ENCODE data around the gene METTL1.
"Not testable (repeated sequence)": the region's sequence is repeated elsewhere in the genome, so short reads cannot be mapped to it uniquely, and the experiment has no call there.

METTL1 gene

DNA sequence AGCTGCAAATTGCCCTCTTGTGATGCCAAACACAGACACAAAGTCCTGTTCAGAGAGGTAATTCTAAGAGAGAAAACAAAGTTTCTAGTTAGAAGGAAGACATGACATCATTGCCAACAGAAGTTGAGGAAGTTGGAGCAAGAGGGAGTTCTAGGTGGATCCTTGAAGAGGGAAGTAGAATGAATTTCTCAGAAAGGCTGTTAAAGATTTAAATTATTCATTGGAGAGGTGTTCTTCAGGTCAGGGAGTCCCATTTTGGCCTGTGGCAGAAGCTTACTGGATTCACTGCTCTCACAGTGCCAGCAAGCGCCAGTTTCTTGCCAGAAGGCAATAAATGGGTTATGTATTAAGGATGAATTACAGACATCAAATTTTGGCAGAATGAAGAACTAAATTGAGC lies 26.0 kb upstream of the METTL1 start:
- no peak for DNase-seq (ENCODE audit: low read depth in 2 of 2)

DNA sequence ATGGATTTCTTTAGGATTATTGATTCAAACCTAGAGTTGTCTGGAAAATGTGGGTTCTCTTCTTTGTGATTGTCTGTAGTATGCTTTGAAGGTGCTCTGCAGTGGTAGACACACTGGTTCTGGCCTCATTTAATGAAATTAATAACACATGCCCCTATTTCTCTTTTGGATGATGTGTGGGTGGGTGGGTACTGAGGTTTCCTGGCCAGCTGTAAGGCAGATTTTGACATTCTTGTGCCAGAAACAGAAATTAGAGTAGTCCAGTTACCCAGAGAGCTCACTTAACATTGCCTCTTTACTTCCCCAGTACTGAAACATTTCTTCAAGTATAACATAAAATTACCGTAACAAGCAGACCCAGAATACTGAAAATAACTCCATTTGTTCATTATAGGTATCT lies 25.1 kb upstream of the METTL1 start:
- no peak for DNase-seq (ENCODE audit: low read depth in 2 of 2)

DNA sequence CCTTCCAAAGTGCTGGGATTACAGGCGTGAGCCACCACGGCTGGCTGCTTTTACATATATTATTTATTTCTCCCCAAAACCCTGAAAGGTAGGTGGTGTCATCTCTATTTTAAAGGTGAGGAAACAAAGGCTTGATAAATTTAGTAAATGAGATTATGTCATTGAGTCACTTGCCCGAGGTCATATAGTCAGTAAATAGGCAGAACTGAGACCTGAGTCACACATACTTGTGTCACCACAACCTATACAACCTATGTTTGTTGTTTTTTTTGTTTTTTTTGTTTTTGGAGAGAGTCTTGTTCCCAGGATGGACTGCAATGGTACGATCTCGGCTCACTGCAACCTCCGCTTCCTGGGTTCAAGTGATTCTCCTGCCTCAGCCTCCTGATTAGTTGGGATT lies 23.4 kb upstream of the METTL1 start:
- no peak for DNase-seq (ENCODE audit: low read depth in 2 of 2)

DNA sequence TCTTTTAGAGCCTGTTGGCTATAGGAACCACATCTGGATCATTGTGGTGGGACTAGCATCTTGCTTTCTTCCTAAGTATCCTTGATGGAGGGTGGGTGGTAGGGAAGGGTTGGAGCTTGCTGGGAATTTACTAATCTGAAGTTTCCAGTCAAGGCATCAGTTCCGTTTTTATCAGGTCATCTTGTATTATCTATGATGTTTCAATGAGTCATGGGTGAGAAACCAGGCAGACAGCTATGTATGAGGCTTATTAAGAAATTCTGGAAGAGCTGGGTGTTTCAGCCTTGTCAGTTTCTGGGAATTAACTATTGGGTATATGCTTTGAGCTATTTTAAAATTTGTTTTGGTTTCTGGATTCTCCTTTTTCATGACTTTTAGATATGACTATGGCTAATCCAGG lies 22.0 kb upstream of the METTL1 start:
- DNase-seq (ENCODE audit: low read depth in 2 of 2): no peak

DNA sequence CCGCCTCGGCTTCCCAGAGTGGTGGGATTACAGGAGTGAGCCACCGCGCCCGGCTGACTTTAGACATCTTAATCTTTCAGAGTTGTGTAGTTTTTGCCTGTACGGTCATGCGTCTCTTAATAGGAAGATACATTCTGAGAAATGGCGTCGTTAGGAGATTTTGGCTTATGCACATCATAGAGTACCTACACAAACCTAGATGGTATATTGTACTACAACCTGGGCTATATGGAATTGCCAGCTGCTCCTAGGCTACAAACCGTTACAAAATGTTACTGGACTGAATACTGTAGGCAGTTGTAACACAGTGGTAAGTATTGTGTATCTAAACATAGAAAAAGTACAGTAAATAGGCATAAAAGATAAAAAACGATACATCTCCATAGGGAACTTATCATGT lies 12.0 kb upstream of the METTL1 start:
- DNase-seq (ENCODE audit: low read depth in 2 of 2): no peak

DNA sequence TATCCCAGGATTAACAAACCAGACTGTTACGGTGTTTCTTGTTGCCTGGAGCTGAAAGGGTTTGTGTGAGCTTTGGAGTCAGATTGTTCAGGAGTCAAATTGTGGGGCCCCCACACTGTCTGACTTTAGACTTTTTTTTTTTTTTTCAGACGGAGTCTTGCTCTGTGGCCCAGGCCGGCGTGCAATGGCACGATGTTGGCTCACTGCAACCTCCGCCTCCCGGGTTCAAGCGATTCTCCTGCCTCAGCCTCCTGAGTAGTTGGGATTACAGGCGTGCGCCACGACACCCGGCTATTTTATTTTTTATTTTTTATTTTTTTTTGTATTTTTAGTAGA lies 11.5 kb upstream of the METTL1 start:
- no peak for DNase-seq (ENCODE audit: low read depth in 2 of 2)

DNA sequence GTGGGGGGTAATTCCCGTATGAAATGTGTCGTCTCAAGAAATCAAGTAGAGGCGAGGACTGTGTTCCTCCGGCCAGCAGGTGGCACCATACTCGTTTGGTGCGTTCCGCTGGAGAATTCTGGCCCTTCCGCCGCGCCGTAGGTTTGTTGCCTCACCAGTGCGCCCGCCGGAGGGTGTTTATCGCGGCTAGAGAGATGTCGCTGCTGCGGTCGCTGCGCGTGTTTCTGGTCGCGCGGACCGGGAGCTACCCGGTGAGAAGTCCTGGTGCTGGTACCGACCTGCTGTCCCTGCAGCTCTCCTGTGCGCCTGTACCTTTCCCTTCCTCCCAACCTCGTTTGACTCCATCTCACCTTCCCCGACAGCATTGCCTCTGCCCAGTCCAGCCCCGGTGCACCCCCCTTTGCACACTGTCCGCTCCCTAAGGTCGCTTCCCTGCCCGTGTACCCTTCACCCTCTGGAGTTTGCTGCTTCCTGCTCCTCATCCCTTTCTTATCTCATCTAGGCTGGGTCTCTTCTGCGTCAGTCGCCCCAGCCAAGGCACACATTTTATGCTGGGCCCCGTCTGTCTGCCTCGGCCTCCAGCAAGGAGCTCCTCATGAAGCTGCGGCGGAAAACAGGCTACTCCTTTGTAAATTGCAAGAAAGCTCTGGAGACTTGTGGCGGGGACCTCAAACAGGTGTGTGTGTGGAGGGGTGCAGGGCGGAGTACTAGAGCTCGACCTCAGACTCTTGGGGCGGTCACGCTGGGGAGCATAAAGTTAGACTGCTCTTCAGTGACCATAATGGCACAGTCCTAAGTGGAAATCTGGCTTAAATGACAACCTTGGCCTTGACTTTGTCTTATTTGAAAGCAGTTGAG lies 10.9 kb upstream of the METTL1 start, which contains the start of gene TSFM:
TSFM (plus strand) TSS at position 180 of the 858 bp plus-strand sequence; CDS start at position 195, 15 bp downstream.
- peak; percentile 88 to 91 for DNase-seq (ENCODE audit: low read depth in 2 of 2)

DNA sequence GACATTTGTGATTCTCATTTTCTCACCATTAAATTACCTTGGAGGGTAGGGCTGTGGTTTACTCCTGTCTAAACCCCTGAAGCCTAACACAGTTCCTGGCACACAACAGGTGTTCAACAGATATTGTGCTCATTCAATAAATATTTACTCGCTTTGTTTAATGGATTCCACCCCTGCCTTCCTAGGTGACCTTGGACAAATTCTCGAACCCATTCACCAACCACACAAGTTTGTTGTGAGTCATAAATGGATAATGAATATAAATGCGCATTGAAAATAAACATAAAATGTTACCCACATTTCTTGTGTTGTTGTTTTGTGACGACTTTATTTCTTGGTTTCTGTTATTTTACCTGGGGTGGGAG lies 10.3 kb upstream of the METTL1 start:
- no peak for DNase-seq (ENCODE audit: low read depth in 2 of 2)

DNA sequence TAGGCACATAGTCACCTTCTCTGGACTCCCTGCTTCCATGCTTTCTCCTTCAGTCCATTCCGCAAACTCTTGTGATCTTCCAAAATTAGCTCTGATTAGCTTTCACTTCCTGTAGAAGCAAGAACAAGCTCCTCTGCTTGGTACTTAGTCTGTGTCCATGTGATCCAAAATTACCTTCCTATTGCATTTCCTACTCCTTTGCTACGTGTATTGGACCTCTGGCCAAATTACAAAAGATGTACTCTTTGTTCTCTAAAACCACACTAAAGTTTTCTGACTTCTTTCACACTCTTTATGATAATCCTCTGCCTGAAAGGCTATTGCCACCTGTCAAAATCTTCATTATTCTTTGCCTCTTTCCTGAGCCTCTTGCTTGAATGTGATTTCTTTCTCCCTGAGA lies 9.9 kb upstream of the METTL1 start:
- DNase-seq (ENCODE audit: low read depth in 2 of 2): no peak

DNA sequence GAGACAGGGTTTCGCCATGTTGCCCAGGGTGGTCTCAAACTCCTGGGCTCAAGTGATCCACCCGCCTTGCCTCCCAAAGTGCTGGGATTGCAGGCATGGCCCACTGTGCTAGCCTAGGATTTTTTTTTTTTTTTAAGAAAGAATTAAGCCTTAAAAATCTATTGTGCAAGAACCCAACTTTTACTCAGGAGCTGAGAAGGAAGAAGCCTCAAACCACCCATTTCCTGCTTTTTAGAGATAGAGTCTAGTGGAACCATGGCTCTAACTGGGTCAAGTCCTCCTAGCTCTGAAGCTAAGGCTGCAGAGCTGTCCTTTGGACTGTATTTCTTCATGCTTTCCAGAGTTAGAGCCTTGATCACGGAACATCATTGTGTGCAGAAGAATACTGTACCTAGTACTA lies 9.3 kb upstream of the METTL1 start:
- no peak for DNase-seq (ENCODE audit: low read depth in 2 of 2)

DNA sequence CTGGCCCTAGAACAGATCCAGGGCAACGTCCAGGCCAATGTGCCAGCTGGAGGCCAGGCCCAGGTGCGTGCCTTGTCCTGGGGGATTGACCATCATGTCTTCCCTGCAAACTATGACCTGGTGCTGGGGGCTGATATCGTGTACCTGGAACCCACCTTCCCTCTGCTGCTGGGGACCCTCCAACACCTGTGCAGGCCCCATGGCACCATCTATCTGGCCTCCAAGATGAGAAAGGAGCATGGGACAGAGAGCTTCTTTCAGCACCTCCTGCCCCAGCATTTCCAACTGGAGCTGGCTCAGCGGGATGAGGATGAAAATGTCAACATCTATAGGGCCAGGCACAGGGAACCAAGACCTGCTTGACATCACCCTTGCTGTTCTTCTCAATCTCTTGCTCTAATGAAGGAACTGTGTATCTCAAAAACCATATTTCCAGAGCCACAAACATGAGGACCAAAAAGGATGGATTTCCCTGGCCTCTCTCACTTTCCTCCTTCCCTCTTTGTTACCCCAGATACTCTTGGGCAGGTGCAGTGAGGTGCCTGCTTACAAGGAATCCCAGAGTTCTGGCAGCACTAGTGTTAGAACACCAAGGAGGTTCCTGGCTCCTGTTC lies 8.5 kb upstream of the METTL1 start:
- DNase-seq (ENCODE audit: low read depth in 2 of 2): no peak

DNA sequence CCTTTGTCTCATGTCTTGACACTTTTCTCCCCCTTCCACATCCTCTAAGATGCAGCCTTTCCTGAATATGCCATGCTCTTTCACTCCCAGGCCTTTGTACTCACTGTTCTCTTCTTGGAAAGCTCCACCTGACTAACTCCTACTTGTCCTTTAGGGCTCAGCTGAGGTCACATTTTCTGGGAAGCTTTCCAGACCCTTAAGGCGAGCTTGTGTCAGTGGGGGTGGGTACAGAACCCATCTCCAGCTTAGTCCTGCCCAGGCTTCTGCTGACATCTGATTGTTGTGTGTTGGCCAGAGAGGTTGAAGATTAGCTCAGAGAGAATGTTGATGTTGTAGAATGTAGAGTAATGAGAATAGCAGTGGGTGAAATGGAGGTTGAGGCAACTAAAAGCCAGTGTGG lies 7.8 kb upstream of the METTL1 start:
- no peak for DNase-seq (ENCODE audit: low read depth in 2 of 2)

DNA sequence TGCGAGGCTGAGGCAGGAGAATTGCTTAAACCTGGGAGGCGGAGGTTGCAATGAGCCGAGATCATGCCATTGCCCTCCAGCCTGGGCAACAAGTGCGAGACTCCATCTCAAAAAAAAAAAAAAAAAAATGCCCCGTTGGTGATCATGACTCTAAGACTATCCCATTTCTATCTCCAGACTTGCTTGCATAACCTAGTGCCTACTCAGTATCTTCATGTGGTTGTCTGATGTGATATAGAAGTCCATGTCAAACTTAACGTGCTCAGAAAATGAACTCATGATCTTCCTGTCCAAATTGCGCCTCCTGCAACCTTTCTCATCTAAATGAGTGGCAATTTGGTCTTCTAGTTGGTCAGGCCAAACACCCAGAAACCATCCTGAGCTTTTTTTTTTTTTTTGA lies 6.0 kb upstream of the METTL1 start:
- DNase-seq (ENCODE audit: low read depth in 2 of 2): no peak

DNA sequence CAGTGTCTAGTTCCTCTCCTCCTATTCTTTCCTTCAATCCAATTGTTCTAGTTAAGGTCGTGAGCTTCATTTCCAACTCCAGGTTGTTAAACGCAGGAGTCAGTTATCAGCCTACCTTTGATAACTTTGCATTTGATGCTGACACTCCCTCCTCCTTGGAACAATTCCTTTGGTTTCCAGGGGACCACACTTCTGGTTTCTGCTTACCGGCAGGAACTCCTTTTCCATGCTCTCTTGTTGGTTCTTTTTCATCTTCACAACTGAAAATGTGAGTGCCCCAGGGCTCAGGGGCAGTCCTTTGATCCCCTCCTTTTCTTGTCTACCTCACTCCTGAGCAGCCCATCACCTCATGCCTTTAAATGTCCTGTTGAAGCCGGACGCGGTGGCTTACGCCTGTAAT lies 5.5 kb upstream of the METTL1 start:
- DNase-seq (ENCODE audit: low read depth in 2 of 2): no peak

DNA sequence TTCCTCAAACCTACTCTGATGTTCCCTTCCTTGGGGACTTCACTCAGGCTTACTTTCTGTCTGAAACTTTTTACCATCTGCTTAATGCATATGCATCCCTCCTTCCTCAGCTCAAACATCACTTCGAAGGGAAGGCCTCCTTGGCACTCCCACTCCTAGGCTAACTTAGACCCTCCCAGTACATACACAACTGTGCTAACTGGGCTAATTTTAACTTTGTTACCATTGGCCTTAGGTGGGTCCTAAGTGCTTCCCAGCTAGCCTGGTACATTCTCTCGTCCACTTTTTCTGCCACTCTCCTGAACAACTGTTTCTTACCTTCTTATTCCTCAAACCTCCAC lies 4.3 kb upstream of the METTL1 start:
- no peak for DNase-seq (ENCODE audit: low read depth in 2 of 2)

DNA sequence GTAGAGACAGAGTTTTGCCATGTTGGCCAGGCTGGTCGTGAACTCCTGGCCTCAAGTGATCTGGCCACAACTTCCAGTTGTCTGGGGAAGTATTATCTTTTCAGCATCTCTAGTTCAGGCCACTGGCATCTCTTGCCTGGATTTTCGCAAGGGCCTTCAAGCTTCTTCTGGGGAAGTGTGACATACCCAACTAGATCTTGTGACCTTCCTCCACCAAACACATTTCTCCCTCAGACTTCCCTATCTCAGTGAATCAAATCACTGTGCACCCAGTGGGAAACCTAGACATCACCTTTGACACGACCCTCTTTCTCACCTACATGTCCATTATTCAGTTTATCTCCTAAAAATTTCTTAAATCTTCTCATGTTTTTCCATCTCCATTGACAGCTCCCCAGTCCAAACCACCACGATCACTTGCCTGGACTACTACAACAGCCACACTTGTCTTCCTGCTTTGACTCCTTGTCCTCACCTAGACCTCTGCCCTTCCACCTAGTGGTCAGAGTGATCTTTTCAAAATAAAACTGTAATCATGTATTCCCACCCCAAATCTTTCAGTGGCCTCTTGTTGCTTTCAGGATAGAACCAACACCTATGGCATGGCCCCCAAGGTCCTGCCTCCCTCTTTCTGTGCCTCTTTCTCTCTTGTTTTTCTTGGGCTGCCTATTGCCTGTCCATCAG lies 3.8 kb upstream of the METTL1 start:
- DNase-seq (ENCODE audit: low read depth in 2 of 2): no peak

DNA sequence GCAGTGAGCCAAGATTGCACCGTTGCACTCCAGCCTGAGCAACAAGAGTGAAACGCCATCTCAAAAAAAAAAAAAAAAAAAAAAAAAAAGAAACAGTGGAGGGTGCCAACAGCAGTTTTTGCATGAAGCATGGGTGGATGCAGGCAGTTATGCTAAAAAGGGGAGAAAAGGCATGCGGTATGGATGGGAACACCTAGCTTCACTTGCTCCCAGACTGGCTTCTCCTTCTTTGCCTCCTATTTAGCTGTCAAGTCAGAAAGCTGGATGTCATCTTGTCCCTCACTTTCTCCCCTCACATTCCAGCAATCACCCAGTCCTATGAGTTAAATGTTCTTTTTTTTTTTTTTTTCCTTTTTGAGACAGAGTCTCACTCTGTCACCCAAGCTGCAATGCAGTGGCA lies 3.1 kb upstream of the METTL1 start:
- DNase-seq (ENCODE audit: low read depth in 2 of 2): no peak

DNA sequence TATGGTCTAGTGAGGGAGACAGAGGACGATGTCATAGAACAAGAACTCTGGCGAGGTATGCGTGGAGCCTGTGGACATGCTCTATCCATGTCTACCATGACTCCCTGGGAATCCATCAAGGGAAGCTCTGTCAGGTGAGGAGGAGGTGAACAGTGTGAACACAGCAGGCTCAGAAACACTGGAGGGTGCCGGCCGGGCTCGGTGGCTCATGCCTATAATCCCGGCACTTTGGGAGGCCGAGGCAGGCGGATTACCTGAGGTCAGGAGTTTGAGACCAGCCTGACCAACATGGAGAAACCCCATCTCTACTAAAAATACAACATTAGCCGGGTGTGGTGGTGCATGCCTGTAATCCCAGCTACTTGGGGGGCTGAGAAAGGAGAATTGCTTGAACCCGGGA lies 2.7 kb upstream of the METTL1 start:
- not testable (repeated sequence) for DNase-seq (ENCODE audit: low read depth in 2 of 2)

DNA sequence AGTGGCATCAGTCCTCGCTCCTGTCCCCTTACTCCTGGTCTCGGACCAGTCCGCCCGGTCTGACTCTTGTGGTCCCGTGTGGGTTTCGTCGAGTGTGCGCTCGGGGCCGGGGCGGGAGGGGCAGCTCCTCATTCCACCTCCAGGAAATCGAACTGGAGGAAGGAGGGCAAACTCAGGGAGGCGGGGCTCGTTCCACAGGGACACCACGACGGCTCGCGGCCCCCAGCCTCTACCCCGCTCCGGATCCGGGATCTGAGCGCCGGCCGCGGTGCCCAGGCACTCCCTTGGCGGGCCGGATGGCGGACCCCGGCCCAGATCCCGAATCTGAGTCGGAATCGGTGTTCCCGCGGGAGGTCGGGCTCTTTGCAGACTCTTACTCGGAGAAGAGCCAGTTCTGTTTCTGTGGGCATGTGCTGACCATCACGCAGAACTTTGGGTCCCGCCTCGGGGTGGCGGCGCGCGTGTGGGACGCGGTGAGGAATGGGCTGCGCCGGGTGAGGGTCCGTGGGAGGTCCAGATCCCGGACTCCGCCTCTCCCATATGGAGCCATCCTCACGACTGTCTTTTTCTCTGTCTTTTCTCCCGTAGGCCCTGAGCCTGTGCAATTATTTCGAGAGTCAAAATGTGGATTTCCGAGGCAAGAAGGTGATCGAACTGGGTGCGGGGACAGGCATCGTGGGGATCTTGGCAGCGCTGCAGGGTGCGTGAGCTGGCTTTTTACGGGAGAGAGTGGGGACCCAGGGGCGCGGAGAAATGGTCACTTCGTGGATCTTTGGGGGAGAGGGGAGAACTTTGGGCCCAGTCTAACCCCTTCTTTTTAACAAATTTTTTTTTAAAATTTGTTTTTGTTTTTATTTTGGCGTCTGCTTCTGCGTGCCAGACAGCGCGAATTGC lies 771 bp upstream of the METTL1 start, which contains the start of gene EEF1AKMT3:
EEF1AKMT3 (plus strand) TSS at position 186 of the 894 bp plus-strand sequence; CDS start at position 297, 111 bp downstream.
- no peak for DNase-seq (ENCODE audit: low read depth in 2 of 2)

DNA sequence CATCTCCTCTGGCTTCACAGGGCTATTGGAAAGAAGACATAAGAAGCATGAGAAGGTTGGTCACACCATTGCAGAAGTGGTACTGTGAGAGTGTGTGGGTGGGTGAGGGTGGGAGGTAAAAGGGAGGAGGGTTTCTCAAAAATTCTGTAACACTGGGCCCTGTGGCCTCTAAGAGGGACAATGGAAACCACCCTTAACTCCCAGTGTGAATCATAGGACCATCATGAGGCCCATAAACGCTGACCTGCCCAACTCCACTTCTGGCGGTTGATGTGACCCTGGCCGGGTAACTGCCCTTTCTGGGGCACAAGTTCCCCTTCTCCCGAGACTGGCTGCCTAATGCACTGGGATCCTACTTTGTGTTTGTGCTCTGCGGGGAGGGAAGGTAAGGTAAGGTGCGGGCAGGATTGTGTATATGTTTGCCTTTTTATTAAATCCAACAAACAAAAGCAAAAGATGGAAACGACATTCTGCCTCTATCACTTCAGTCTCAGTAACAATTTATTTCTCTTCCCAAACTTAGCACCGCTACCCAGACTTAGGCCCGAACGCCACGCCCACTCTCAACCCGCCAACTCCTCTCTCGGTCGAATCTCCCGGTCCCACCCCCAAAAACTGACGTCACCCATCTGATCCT lies 551 bp downstream of the METTL1 start:
- DNase-seq (ENCODE audit: low read depth in 2 of 2): peak; percentile 83 to 84

DNA sequence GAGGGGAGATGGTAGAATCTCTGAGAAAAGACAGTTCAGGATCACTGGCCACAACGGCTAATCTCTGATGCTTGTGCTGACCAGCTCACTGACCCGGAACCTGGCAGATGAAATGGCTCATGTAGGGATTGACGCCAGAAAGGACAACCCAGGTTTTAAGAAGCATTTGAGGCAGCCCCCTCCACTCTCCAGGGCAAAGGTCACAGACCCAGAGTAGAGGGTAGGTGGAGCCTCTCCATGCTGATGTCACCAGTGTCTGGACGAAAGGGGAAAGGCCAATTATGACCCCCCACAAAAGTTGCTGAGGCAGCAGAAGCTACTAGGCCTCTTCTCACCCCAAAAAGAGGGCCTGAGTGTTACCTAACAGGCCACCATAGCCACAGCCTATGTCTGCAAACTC lies 1.2 kb downstream of the METTL1 start:
- DNase-seq (ENCODE audit: low read depth in 2 of 2): no peak

DNA sequence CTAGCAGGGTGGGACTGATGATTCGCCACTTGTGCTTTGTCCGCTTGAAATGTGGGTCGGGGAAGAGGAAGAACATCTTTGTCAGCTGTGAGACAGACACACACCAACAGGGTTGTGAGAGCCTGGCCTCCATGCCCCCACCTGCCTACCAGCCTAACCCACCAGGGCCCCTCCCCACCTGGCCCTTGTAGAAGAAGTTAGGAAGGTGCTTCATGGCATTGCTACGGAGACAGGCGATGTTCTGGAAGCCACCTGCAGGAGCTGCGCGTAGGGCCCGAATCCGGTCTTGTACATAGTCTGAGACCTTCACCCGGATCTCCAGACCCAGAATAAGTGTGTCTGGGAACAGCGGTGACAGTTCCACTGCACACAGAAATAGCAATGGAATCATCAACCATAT lies 2.3 kb downstream of the METTL1 start:
- DNase-seq (ENCODE audit: low read depth in 2 of 2): no peak
